Activated CD4-positive, alpha-beta T cell treated with anti-CD3 and anti-CD28 coated beads for 4 hours (primary cell): Measurements from ENCODE around the gene POR.

ENCODE experiments used
- DNase-seq, 2 donors: peaks; one replicate each; pipeline ENCODE4 v3.0.0-alpha.2; 2020

Gene POR

GRCh38 chr7:75980430-75981202, 65.7 kb downstream of the POR start:
- DNase-seq = no peak

DNA sequence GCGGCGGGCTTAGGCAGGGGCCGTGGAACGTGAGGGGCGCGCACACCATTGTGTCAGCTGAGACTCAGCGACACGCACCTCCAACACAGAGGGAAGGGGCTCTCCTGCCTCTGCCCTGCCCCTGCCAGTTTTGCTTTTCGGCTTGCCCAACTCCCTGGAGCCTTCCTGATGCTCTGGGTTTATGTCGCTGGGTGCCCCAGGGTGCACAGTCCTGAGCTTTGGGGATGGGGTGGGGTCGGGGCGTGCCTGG, 66.2 kb downstream of the POR start:
- DNase-seq = no peak

GRCh38 chr7:75981453-75982305, 66.7 kb downstream of the POR start:
- DNase-seq = no peak

- DNase-seq = no peak
These were observed 67.5 kb downstream of the POR start for GRCh38 chr7:75982306-75983064.

DNA sequence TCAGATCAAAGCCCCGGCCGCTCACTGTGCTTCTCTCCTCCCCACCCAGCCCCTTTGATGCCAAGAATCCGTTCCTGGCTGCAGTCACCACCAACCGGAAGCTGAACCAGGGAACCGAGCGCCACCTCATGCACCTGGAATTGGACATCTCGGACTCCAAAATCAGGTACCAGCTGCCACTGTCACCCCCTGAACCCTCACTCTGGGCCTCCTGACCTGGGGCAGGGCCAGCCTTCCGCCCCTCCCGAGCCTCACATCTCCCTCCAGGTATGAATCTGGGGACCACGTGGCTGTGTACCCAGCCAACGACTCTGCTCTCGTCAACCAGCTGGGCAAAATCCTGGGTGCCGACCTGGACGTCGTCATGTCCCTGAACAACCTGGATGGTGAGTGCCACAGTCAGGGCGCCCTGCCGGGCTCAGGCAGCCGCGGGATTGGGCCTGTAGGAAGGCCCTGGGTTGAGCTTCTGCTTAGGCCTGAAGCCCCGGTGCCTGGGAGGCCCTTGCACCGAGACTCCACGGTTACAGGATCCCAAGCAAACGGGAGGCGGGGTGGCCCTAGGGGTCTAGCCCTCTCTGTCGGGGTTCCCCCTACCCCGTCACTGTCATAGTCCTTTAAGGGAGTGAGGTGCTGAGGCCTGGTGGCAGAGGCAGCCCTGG, 68.6 kb downstream of the POR start:
- DNase-seq = no peak

GRCh38 chr7:75984130-75985008, 69.4 kb downstream of the POR start:
- DNase-seq = no peak

DNA sequence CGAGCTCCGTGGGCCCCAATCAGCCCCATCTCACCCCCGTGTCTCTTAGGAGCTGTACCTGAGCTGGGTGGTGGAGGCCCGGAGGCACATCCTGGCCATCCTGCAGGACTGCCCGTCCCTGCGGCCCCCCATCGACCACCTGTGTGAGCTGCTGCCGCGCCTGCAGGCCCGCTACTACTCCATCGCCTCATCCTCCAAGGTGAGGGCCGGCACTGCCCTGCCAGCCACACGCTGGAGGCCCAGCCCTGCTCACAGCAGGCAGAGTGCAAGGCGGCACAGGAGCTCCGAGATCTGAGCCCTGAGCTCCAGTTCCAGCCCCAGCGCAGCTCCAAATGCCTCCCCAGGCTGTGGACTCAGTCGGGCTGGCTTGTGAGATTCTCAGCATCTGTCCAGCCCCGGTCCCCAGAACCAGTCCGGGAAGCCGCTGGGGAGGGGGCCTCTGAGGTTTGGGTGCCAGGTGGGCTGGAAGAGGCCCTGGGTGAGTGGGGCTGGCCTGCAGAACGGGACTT, 70.1 kb downstream of the POR start:
- DNase-seq = no peak

GRCh38 chr7:75985518-75986146, 70.7 kb downstream of the POR start:
- DNase-seq = no peak

DNA sequence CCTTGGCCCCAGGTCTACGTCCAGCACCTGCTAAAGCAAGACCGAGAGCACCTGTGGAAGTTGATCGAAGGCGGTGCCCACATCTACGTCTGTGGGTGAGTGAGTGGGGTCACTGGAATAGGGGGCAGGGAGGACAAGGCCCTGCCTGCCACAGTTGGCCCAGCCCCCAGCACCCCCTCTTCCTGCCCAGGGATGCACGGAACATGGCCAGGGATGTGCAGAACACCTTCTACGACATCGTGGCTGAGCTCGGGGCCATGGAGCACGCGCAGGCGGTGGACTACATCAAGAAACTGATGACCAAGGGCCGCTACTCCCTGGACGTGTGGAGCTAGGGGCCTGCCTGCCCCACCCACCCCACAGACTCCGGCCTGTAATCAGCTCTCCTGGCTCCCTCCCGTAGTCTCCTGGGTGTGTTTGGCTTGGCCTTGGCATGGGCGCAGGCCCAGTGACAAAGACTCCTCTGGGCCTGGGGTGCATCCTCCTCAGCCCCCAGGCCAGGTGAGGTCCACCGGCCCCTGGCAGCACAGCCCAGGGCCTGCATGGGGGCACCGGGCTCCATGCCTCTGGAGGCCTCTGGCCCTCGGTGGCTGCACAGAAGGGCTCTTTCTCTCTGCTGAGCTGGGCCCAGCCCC, 71.3 kb downstream of the POR start:
- DNase-seq = no peak

GRCh38 chr7:75987026-75987804, 72.3 kb downstream of the POR start:
- no peak for DNase-seq

- DNase-seq = no peak
These were observed 73.0 kb downstream of the POR start for GRCh38 chr7:75987805-75988567.

GRCh38 chr7:75988568-75989499, 73.9 kb downstream of the POR start:
- no peak for DNase-seq

GRCh38 chr7:75989500-75990388, 74.8 kb downstream of the POR start:
- no peak for DNase-seq

DNA sequence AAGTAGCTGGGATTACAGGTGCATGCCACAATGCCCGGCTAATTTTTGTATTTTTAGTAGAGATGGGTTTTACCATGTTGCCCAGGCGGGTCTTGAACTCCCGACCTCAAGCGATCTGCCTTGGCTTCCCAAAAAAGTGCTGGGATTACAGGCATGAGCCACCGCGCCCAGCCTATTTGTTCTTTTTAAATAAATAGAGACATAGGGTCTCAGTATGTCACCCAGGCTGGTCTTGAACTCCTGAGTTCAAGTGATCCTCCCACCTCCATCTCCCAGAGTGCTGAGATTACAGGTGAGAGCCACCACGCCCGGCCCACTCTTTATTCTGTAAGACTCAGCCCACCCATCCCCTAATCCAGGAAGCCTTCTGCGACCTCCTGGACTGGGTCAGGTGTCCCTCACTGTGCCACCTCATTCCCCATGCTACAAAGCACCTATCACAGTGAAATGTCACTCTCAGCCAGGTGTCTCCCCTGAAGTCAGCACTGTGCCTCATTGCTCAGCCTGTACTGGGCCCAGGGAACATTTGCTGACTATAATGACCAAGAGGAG, 76.7 kb downstream of the POR start:
- no peak for DNase-seq

DNA sequence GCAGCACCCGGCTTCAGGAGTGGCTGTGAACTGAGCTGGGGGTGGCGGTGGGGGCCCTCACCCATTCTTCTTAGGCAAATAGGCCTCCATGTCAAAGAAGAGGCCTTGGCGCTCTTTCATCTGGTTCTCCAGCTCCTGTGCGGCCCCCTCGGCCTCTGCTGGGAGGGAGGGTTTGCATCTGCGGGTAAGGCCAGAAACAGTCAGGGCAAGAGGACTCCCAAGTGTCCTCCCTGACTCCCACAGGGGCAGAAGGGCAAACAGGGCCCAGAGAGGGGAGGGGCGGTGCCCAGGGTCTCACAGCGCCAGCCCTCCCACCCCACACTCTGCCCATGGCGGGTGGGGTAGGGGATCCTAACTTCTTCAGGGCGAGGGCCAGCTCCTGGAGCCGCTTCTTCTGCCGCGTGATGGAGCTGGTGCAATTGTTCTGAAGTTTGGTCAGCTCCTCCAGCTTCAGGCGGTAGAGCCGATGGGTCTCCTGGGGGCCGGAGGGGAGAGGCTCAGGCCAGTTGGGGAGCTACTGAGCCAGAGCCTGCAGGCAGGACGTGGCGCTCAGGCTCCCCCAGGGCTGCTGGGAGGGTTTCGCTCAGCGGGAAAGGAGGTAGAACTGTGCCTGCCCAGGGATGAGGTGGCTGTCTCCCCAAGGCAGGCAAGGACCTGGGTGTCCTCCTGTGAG, 77.3 kb downstream of the POR start:
- DNase-seq = no peak
